SU-DHL-6 (cell line): ENCODE data around the gene TRAPPC3L.
A peak's percentile ranks its signal among the peaks of the same experiment; 100 is the strongest.

Experiments used
- H2AFZ ChIP-seq: fragments of 200-600 bp; sonication (generic); 2 replicates; pipeline ENCODE4 v1.6.1; 2014; ENCODE audit warnings: low read depth, mild to moderate bottlenecking, moderate library complexity, mixed read lengths, antibody characterized with exemption, low read length; ENCODE audit not compliant: severe bottlenecking
- H3F3A ChIP-seq: fragments of 200-600 bp; shearing (Covaris generic); 2 replicates; pipeline ENCODE4 v1.6.0; 2016; ENCODE audit warnings: antibody characterized with exemption, mild to moderate bottlenecking; ENCODE audit not compliant: insufficient read depth
- H3K27ac ChIP-seq: fragments of 200-600 bp; sonication (generic); 2 replicates; pipeline ENCODE4 v1.5.1; 2016; ENCODE audit warnings: low read depth, mild to moderate bottlenecking, low read length, moderate library complexity, mixed read lengths
- H3K27me3 ChIP-seq: fragments of 200-600 bp; sonication (generic), shearing (Covaris generic); 2 replicates; pipeline ENCODE4 v1.6.0; 2014; ENCODE audit warnings: mild to moderate bottlenecking, low read length
- H3K36me3 ChIP-seq: fragments of 200-600 bp; sonication (generic); 2 replicates; pipeline ENCODE4 v1.6.1; 2014; ENCODE audit warnings: mild to moderate bottlenecking, low read length, mixed read lengths
- H3K4me2 ChIP-seq: fragments of 300-600, 200-600 bp; shearing (Covaris generic), sonication (generic); 2 replicates; pipeline ENCODE4 v1.6.0; 2014; ENCODE audit warnings: low read length, low read depth, mild to moderate bottlenecking; ENCODE audit not compliant: poor library complexity, severe bottlenecking
- H3K4me3 ChIP-seq: fragments of 200-600 bp; sonication (generic); 2 replicates; pipeline ENCODE4 v1.5.1; 2014; ENCODE audit warnings: antibody characterized with exemption, low read length, mild to moderate bottlenecking, mixed read lengths; ENCODE audit not compliant: insufficient read depth, poor library complexity, severe bottlenecking
- H3K79me2 ChIP-seq: fragments of 200-600 bp; sonication (generic); 2 replicates; pipeline ENCODE4 v1.6.1; 2014; ENCODE audit warnings: mild to moderate bottlenecking, low read length, moderate library complexity; ENCODE audit not compliant: insufficient read depth
- H3K9ac ChIP-seq: fragments of 200-600 bp; sonication (generic); 2 replicates; pipeline ENCODE4 v1.7.0; 2014; ENCODE audit warnings: mild to moderate bottlenecking, low read length
- H3K9me2 ChIP-seq: fragments of 200-600 bp; sonication (generic); replicated peaks from 2 replicates; pipeline ENCODE4 v1.6.1; 2014; ENCODE audit warnings: low read length; ENCODE audit not compliant: insufficient read depth
- H3K9me3 ChIP-seq: fragments of 200-600 bp; sonication (generic); 2 replicates; pipeline ENCODE4 v1.6.1; 2014; ENCODE audit warnings: low read length, mixed read lengths; ENCODE audit not compliant: insufficient read depth
- H4K20me1 ChIP-seq: fragments of 200-600 bp; sonication (generic); 2 replicates; pipeline ENCODE4 v1.6.1; 2014; ENCODE audit warnings: low read depth, mild to moderate bottlenecking, antibody characterized with exemption, low read length, moderate library complexity, mixed read lengths
- CTCF ChIP-seq: fragments of 200-600 bp; sonication (generic); IDR thresholded peaks from one replicate; pipeline ENCODE4 v1.5.1; 2017; ENCODE audit warnings: antibody characterized with exemption, mild to moderate bottlenecking, low read length, moderate library complexity; ENCODE audit not compliant: insufficient read depth, poor library complexity, severe bottlenecking
- EZH2phosphoT487 ChIP-seq: fragments of 200-600 bp; sonication (generic), shearing (Covaris generic); conservative IDR thresholded peaks from 2 replicates; pipeline ENCODE4 v1.6.1; 2018; ENCODE audit warnings: mild to moderate bottlenecking, antibody characterized with exemption, low read length, moderate library complexity, mixed read lengths

Gene TRAPPC3L

GRCh38 chr6:116562614-116563013 lies 17.1 kb upstream of the TRAPPC3L start:
- H3K27ac ChIP-seq: no peak overlapping the region
- H3K79me2 ChIP-seq: no peaks in the 10 kb centered on the region
- no peaks in the 10 kb centered on the region for H3K36me3 ChIP-seq
- no peaks in the 10 kb centered on the region for H3F3A ChIP-seq
- H3K4me2 ChIP-seq: no peak overlapping the region
- H2AFZ ChIP-seq: no peak overlapping the region
- H3K4me3 ChIP-seq: no peak overlapping the region
- H3K9me3 ChIP-seq: no peaks in the 10 kb centered on the region
- H3K9me2 ChIP-seq: no peaks in the 10 kb centered on the region
- no peak for TF ChIP-seq CTCF
- no peak for TF ChIP-seq EZH2phosphoT487
- H4K20me1 ChIP-seq: no peaks in the 10 kb centered on the region
- H3K9ac ChIP-seq: no peak overlapping the region
- no peaks in the 10 kb centered on the region for H3K27me3 ChIP-seq

GRCh38 chr6:116562019-116562403 lies 16.5 kb upstream of the TRAPPC3L start:
- Histone ChIP-seq H3K27ac (no peak overlapping the region), H3K9ac (no peak overlapping the region), H3K9me3 (no peaks in the 10 kb centered on the region), H2AFZ (no peak overlapping the region), H3F3A (no peaks in the 10 kb centered on the region), H3K36me3 (no peaks in the 10 kb centered on the region), H4K20me1 (no peaks in the 10 kb centered on the region), H3K4me2 (no peak overlapping the region), H3K79me2 (no peaks in the 10 kb centered on the region), H3K9me2 (no peaks in the 10 kb centered on the region), H3K4me3 (no peak overlapping the region), H3K27me3 (no peaks in the 10 kb centered on the region)
- no peak for TF ChIP-seq EZH2phosphoT487
- TF ChIP-seq CTCF: no peak

GRCh38 chr6:116561377-116562018 lies 16.0 kb upstream of the TRAPPC3L start:
- no peak overlapping the region for H3K27ac ChIP-seq
- no peaks in the 10 kb centered on the region for H3K9me2 ChIP-seq
- no peaks in the 10 kb centered on the region for H3K9me3 ChIP-seq
- H3K4me2 ChIP-seq: no peak overlapping the region
- H3K9ac ChIP-seq: no peak overlapping the region
- no peaks in the 10 kb centered on the region for H4K20me1 ChIP-seq
- H3K4me3 ChIP-seq: no peak overlapping the region
- H3K27me3 ChIP-seq: no peaks in the 10 kb centered on the region
- TF ChIP-seq EZH2phosphoT487: no peak
- TF ChIP-seq CTCF: peak; percentile 84
- no peaks in the 10 kb centered on the region for H3K79me2 ChIP-seq
- H3K36me3 ChIP-seq: no peaks in the 10 kb centered on the region
- no peak overlapping the region for H2AFZ ChIP-seq
- no peaks in the 10 kb centered on the region for H3F3A ChIP-seq
